WTC11 (cell line): ENCODE results near the gene PLPPR4.

Experiments used
- ATF3 ChIP-seq: sonication (generic); formaldehyde crosslinking; conservative IDR thresholded peaks from 2 replicates; pipeline ENCODE4 v1.8.1; 2022; ENCODE audit warnings: mild to moderate bottlenecking, missing genetic modification reagents
- TF ChIP-seq, protein P1 (sequence below): fragments of 200-600 bp; IDR thresholded peaks from 2 replicates; pipeline ENCODE4 v1.8.0; 2022; ENCODE audit warnings: antibody characterized with exemption

- no peak for TF ChIP-seq ATF3 (CRISPR knock-in tag)
- TF ChIP-seq, protein P1, sequence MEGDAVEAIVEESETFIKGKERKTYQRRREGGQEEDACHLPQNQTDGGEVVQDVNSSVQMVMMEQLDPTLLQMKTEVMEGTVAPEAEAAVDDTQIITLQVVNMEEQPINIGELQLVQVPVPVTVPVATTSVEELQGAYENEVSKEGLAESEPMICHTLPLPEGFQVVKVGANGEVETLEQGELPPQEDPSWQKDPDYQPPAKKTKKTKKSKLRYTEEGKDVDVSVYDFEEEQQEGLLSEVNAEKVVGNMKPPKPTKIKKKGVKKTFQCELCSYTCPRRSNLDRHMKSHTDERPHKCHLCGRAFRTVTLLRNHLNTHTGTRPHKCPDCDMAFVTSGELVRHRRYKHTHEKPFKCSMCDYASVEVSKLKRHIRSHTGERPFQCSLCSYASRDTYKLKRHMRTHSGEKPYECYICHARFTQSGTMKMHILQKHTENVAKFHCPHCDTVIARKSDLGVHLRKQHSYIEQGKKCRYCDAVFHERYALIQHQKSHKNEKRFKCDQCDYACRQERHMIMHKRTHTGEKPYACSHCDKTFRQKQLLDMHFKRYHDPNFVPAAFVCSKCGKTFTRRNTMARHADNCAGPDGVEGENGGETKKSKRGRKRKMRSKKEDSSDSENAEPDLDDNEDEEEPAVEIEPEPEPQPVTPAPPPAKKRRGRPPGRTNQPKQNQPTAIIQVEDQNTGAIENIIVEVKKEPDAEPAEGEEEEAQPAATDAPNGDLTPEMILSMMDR, result no peak
Measured at GRCh38 chr1:99228153-99228552, 36.1 kb upstream of the PLPPR4 start.
